ENCODE results near the gene NAALADL2.

The NAALADL2 gene

DNA sequence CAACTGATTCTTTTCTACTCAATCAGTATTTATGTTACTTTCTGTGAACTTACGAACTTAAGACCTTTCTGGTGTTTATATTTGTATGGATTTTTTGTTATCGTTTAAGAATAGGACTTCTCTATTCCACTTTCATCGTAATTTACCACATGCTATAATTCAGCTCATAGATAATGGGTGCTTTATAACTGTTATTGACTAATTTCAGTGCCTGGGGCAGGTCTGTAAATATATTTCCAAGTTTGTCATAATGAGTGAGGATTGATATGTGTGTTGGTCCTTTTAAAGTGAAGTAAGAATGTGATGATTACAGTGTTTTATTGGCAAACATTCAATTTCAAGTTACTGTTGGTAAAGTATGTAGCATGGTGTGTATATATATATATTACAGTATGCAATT is 1.8 kb upstream of the NAALADL2 start:
- Histone ChIP-seq H3K36me3 (replicated peaks) (no peaks in the 10 kb centered on the region), H3K27ac (no peak overlapping the region), H3K4me3 (ENCODE audit: low read depth, low read length) (no peak overlapping the region), H3K27me3 (replicated peaks) (no peaks in the 10 kb centered on the region)
- no peak for DNase-seq
- TF ChIP-seq CTCF (IDR thresholded peaks at IDR 0.05; ENCODE audit: low read depth, low read length, missing control alignments), result no peak
- in situ Hi-C loops (cut with HindIII; ENCODE audit: low pct_ligation_motif_present, low sequenced_read_pairs), result no loop called here

GRCh38 chr3:174858353-174858752 is 781 bp upstream of the NAALADL2 start:
- no peak for TF ChIP-seq CTCF (IDR thresholded peaks at IDR 0.05; ENCODE audit: low read depth, low read length, missing control alignments)
- in situ Hi-C loops (cut with HindIII; ENCODE audit: low pct_ligation_motif_present, low sequenced_read_pairs), result no loop called here
- no peak for DNase-seq
- H3K36me3 ChIP-seq (replicated peaks), result no peaks in the 10 kb centered on the region
- no peak overlapping the region for H3K4me3 ChIP-seq (ENCODE audit: low read depth, low read length)
- H3K27me3 ChIP-seq (replicated peaks), result no peaks in the 10 kb centered on the region
- no peak overlapping the region for H3K27ac ChIP-seq

- Histone ChIP-seq H3K36me3 (replicated peaks) (no peaks in the 10 kb centered on the region), H3K4me3 (ENCODE audit: low read depth, low read length) (no peak overlapping the region), H3K27ac (no peak overlapping the region), H3K27me3 (replicated peaks) (no peaks in the 10 kb centered on the region)
- no peak for DNase-seq
- in situ Hi-C loops (cut with HindIII; ENCODE audit: low pct_ligation_motif_present, low sequenced_read_pairs), result no loop called here
- TF ChIP-seq CTCF (IDR thresholded peaks at IDR 0.05; ENCODE audit: low read depth, low read length, missing control alignments), result no peak
Observed at GRCh38 chr3:174859756-174860155, 622 bp downstream of the NAALADL2 start.

DNA sequence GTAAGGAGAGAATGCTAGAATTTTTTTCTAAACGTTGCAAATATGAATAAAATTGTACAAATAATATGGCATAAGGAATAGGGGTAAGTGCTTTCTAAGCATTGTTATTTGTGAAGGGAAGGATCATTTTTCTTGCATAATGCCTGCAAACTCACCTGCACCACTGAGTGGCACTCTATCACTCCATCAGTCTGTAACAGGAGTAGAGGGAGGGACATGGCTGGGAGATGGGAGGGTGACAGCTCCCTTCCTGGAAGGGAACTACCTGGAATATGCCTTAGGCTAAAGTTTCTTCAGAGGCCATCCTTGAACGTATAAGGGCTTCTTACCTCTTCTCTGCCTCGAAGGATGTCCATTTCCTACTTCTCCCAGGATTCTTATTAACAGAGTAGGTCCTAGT is 3.0 kb downstream of the NAALADL2 start:
- in situ Hi-C loops (cut with HindIII; ENCODE audit: low pct_ligation_motif_present, low sequenced_read_pairs), result no loop called here
- no peaks in the 10 kb centered on the region for H3K36me3 ChIP-seq (replicated peaks)
- TF ChIP-seq CTCF (IDR thresholded peaks at IDR 0.05; ENCODE audit: low read depth, low read length, missing control alignments), result peak; percentile 38
- no peaks in the 10 kb centered on the region for H3K27me3 ChIP-seq (replicated peaks)
- no peak for DNase-seq
- no peak overlapping the region for H3K27ac ChIP-seq
- H3K4me3 ChIP-seq (ENCODE audit: low read depth, low read length), result no peak overlapping the region

DNA sequence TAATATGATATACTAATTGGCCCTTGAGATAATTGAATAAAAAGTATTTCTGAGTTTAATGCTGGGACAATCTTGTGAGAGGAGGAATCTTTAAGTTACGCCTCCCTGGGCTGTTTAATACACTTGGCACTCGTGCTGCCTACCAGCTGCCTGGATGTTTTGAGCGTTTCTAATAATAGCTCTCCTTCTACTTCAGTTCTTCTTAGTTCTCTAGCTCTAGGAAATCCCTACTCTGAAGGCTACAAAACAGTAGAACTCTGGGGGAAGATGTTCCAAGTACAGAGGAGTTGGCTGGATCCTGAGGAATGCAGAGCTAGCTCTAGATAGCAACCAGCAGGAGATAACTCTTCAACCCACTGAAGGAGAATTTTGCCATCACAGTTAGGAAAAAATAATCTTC is 3.5 kb downstream of the NAALADL2 start:
- in situ Hi-C loops (cut with HindIII; ENCODE audit: low pct_ligation_motif_present, low sequenced_read_pairs), result no loop called here
- no peak for TF ChIP-seq CTCF (IDR thresholded peaks at IDR 0.05; ENCODE audit: low read depth, low read length, missing control alignments)
- H3K27me3 ChIP-seq (replicated peaks), result no peaks in the 10 kb centered on the region
- no peaks in the 10 kb centered on the region for H3K36me3 ChIP-seq (replicated peaks)
- DNase-seq, result no peak
- H3K4me3 ChIP-seq (ENCODE audit: low read depth, low read length), result no peak overlapping the region
- H3K27ac ChIP-seq, result no peak overlapping the region

DNA sequence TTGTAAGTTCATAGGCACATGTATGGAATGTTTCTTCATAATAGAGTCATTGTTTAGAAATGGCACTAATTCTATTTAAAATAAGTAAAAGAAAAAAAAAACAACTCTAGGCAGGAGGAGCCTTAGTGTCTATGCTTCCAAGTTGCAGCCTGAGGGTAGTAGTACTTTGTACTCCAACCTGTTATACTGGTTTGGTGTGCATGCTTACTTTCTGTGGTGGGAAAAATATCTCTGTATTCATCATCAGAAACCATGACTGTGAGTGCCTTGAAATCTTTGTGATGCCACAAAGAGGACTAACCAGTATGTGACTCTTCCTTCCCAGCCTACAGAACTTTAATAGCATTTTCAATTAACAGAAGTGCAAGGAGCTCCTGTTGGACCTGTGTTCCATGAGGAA is 4.4 kb downstream of the NAALADL2 start:
- in situ Hi-C loops (cut with HindIII; ENCODE audit: low pct_ligation_motif_present, low sequenced_read_pairs), result no loop called here
- no peaks in the 10 kb centered on the region for H3K27me3 ChIP-seq (replicated peaks)
- no peak for TF ChIP-seq CTCF (IDR thresholded peaks at IDR 0.05; ENCODE audit: low read depth, low read length, missing control alignments)

More for the DNA sequence above, 4.4 kb downstream of the NAALADL2 start:
- no peak overlapping the region for H3K4me3 ChIP-seq (ENCODE audit: low read depth, low read length)
- no peaks in the 10 kb centered on the region for H3K36me3 ChIP-seq (replicated peaks)
- H3K27ac ChIP-seq, result no peak overlapping the region
- no peak for DNase-seq
